ENCODE measurements around the gene TSHZ3.

DNA sequence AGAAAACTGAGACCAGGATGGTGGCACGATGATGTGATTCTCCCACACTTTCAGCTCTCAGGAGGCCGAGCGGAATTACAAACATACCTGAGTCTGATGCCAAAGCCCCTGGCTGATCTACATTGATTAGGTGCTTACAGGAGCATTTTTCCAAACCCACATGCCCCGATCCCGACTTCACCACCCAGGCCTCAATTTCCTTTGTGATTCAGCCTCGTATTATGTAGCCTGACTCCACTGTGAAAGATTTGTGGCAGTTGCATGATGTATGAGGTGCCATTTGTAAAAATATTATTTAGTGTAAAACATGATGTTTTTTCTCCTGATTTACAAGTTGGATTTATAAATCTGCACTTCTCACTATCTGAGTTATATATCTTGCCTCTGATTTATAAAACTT lies 118.0 kb downstream of the TSHZ3 start:
- TF ChIP-seq HNRNPK (IDR thresholded peaks at IDR 0.05; ENCODE audit: low read depth, low read length, poor library complexity, severe bottlenecking): no peak
- TF ChIP-seq SRY (CRISPR knock-in tag; IDR thresholded peaks at IDR 0.05): no peak
- no peak for TF ChIP-seq JUN (CRISPR knock-in tag; IDR thresholded peaks at IDR 0.05)
- no peak for TF ChIP-seq KAT7 (CRISPR knock-in tag; IDR thresholded peaks at IDR 0.05; ENCODE audit: borderline replicate concordance)
- no peak for TF ChIP-seq ZKSCAN8 (CRISPR knock-in tag; IDR thresholded peaks at IDR 0.05; ENCODE audit: borderline replicate concordance)
- TF ChIP-seq ELF4 (CRISPR knock-in tag; IDR thresholded peaks at IDR 0.05; ENCODE audit: borderline replicate concordance): no peak
- no peak for TF ChIP-seq NFE2L2 (IDR thresholded peaks at IDR 0.05; ENCODE audit: low read length)
- TF ChIP-seq HNF1B (CRISPR knock-in tag; IDR thresholded peaks at IDR 0.05): no peak
- TF ChIP-seq ZBTB14 (CRISPR knock-in tag; IDR thresholded peaks at IDR 0.05): no peak
- TF ChIP-seq ZMAT5 (CRISPR knock-in tag; IDR thresholded peaks at IDR 0.05; ENCODE audit: borderline replicate concordance, low read depth): no peak
- no peak for TF ChIP-seq MTA1 (CRISPR knock-in tag; IDR thresholded peaks at IDR 0.05; ENCODE audit: borderline replicate concordance)
- TF ChIP-seq BCL6 (CRISPR knock-in tag; IDR thresholded peaks at IDR 0.05): no peak

Data from HepG2 (cell line).